ENCODE results near the gene HAND1. TPM values are rescaled to one million over a fixed set of nuclear protein-coding genes. Genes with fewer than 3 reads are reported as not detected.

The HAND1 gene
- total RNA-seq, 1 donor from 2014 or later = 2.7 TPM

- no peak for DNase-seq (ENCODE audit: low spot score)
Observed at GRCh38 chr5:154478752-154479159, 729 bp upstream of the HAND1 start.

GRCh38 chr5:154477382-154478223 is 424 bp downstream of the HAND1 start:
- DNase-seq (ENCODE audit: low spot score) = no peak

DNA sequence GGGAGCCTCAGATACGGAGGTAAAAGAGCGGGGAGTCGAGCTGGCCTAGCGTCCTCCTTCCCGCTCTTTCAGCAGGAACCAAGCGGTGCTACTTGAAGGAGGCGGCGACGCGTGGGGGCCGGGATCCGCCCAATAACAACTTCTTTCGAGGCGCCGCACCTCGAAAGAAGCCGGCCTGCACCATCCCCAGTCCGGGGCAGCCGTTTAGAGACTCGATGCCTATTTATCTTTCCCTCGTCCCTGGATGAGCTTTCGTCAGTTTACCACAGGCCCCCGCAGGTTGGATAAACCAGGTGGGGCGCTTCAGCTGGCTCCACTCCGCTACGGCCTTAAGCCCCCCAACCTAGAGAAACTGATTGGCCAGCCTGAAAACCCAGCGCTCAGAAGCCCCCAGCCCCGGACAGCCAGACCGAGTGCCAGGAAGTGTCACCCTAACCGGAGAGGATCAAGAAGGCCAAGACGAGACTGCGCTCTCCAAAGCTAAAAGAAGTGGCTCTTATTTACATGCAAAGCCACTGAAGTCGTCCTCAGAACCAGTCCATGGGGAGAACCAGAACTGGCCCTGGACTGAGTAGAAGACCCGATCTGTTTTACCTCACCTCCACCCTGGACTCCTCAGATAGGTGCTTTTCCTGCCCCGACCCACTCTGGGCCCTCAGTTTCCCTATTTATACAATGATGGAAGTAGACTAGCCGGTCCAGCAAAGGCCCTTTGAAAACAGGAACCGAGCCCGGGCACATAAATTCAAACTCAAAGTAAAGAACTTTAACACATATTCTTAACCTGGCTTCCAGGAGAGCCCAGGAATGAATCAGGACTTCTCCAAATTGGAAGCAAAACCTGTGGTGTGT is 1.4 kb downstream of the HAND1 start:
- no peak for DNase-seq (ENCODE audit: low spot score)

DNA sequence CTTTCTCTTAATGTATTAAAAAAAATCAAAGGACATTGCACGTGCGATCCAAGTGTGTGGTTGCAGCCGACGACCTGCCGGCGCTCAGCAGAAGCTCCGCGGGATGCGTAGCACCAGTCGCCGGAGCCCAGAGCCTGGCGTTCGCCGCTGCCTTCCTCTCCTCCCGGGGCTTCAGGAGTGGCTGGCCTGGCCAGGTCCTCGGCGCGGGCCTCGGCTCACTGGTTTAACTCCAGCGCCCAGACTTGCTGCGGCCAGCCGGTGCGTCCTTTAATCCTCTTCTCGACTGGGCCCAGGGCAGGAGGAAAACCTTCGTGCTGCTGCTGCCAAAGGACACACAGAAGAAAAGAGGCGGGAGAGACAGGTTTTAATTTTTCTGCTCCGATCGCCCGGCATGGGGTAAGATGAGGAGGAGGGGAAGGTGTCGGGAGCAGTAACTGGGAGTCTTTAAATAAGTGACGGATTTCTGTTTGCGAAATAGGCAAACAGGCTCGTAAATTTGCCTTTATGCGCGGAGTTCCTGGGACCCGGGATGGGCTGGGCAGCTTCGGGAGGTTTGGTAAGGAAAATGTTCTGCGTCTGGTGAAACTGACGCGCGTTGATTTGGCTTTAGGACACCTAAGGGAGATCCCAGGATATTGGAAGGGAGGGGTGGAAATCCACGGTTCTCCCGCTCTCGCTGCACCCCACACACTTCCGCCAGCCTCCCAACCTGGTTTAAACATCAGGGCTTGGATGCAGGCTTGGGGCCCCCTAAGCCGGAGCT is 2.3 kb downstream of the HAND1 start:
- no peak for DNase-seq (ENCODE audit: low spot score)

GRCh38 chr5:154474396-154475334 is 3.4 kb downstream of the HAND1 start:
- DNase-seq (ENCODE audit: low spot score) = no peak

GRCh38 chr5:154473581-154474283 is 4.3 kb downstream of the HAND1 start:
- DNase-seq (ENCODE audit: low spot score) = no peak

- DNase-seq (ENCODE audit: low spot score) = no peak
Observed at GRCh38 chr5:154472871-154473580, 5.0 kb downstream of the HAND1 start.

DNA sequence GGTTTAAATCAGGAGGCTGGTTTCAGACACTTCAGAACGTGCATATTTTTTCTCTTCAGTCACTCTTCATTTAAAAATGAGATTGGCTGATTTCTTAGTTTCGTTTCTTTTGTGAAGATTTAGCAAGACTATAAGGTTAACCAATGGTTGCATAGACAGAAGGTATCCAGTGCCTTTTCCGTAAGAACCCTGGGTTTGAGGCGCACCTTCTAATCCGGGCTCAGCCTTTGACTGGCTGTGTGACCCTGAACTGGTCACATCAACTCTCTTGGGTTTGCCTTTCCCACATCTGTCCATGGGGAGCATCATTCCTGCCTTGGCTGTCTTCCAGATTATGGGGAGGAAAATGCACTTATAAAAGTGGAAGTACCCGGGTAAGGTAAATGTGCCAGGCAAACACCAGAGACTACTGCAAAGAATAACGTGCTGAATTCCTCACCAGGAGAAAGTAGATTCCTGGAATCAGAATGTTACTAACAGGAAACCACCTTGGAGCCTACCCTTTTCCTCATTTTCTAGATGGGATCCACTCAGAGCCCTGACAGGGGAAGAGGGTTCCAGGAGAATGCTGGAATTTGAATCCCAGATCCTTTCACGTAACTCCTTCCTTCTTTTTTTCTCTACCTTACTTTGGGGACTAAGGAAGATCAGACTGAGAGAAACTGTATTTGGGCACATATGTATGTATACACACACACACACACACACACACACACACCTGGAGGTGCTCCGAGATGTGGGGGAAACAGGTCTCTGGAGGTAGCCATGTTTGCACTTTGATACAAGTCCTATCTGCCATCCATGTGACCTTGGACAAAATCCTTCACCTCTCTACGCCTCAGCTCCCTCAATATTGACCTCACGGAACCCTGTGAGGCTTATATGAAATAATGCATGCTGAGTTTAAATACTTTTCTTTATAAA is 6.8 kb downstream of the HAND1 start:
- DNase-seq (ENCODE audit: low spot score) = no peak

DNA sequence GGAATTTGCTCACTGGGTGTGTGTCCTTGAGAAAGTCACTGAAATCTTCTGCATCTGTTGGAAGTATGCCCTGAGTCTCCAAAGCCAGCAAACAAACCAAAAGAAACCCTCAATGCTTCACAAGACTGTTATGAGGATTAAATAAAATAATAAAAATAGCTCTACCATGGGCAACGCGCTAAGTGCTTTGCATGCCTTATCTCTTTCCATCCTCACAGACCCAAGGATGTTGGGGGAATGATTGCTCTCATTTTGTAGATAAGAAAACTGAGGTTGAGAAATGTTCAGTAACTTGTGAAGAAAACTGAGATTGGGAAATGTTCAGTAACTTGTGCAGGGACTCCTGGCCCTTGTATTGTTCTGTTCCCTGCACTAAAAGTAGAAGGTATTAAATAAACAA is 7.9 kb downstream of the HAND1 start:
- no peak for DNase-seq (ENCODE audit: low spot score)

GRCh38 chr5:154467655-154468354 is 10.2 kb downstream of the HAND1 start:
- DNase-seq (ENCODE audit: low spot score) = peak; percentile 73

- DNase-seq (ENCODE audit: low spot score) = no peak
Observed at GRCh38 chr5:154466671-154467070, 11.4 kb downstream of the HAND1 start.

GRCh38 chr5:154466147-154466546 is 11.9 kb downstream of the HAND1 start:
- no peak for DNase-seq (ENCODE audit: low spot score)

DNA sequence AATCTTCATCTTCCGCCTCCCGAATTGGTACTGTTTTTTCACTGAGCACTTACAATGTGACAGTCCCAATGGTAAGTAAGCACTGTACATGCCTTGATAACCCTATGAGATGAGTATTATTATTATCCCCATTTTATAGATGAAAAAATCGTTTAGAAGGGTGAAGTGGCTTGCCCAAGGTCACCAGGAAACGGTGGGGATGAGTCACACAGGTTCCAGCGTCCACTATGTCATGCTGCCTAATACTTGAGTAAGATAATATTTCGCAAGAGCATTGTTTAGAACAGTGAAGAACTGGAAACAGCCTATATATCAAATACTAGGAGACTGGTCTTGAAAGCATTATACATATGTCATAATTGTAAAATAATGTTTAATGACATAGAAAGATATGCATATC is 12.9 kb downstream of the HAND1 start:
- no peak for DNase-seq (ENCODE audit: low spot score)

GRCh38 chr5:154464438-154464837 is 13.6 kb downstream of the HAND1 start:
- no peak for DNase-seq (ENCODE audit: low spot score)

DNA sequence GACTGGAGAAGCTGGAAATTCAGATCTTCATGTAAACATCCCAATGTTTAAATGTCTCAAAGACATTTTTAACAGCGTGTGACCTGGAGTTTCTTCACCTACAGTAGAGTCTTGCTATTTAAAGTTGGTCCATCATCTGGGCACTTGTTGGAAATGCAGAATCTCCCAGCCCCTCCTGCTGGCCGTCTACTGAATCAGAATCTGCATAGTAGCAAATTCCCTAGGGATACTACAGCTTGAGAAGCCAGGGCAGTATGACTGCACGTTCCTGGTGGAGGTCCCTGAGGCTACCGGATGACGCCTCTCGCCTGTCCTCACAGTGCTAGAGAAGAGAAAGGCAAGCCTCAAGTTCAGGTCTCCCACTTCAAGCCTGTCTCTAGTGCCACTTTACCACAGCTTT is 16.5 kb downstream of the HAND1 start:
- DNase-seq (ENCODE audit: low spot score) = no peak

GRCh38 chr5:154460172-154460571 is 17.9 kb downstream of the HAND1 start:
- no peak for DNase-seq (ENCODE audit: low spot score)

- DNase-seq (ENCODE audit: low spot score) = no peak
Observed at GRCh38 chr5:154459015-154459414, 19.0 kb downstream of the HAND1 start.

- no peak for DNase-seq (ENCODE audit: low spot score)
Observed at GRCh38 chr5:154456540-154456939, 21.5 kb downstream of the HAND1 start.

Data from mucosa of gallbladder (tissue), 1 donor.